Left renal cortex interstitium (tissue), 4 donors: ENCODE measurements around the gene HOXC6. TPM values are rescaled to one million over a fixed set of nuclear protein-coding genes. Genes with fewer than 3 reads are reported as not detected.

ENCODE experiments used
- DNase-seq, 4 donors: peaks; one replicate each; pipeline ENCODE4 v3.0.0-alpha.2; 2013; ENCODE audit warnings: low read depth in 4 of 4, low spot score in 2 of 4, missing footprints in 1 of 4
- polyA plus RNA-seq, 4 donors: library from polyadenylated mRNA; unstranded; fragments of 120-200 nt; gene quantifications; one replicate each; pipeline ENCODE4 v1.2.1, GENCODE V29; 2013; ENCODE audit not compliant: insufficient read length in 4 of 4

The HOXC6 gene
- polyA plus RNA-seq, 4 donors: 23.8 to 49.8 (median 39.7) TPM

GRCh38 chr12:54051874-54052437, 23.7 kb downstream of the HOXC6 start:
- peak in 2 of 4 donors; percentile 69 to 83 for DNase-seq

- no peak for DNase-seq
Observed at GRCh38 chr12:54052438-54053002, 24.3 kb downstream of the HOXC6 start.

- no peak for DNase-seq
Observed at GRCh38 chr12:54053003-54053750, 24.9 kb downstream of the HOXC6 start.

GRCh38 chr12:54053751-54054741, 25.8 kb downstream of the HOXC6 start, which contains the start of gene HOXC4:
Gene HOXC4 (plus strand): TSS chr12:54053835. CDS start chr12:54053923, 88 bp downstream.
- peak in 2 of 4 donors; percentile 90 to 92 for DNase-seq

GRCh38 chr12:54054742-54055194, 26.5 kb downstream of the HOXC6 start:
- no peak for DNase-seq

- no peak for DNase-seq
Observed at GRCh38 chr12:54055552-54055951, 27.3 kb downstream of the HOXC6 start.

GRCh38 chr12:54056110-54056509, 27.9 kb downstream of the HOXC6 start:
- no peak for DNase-seq

GRCh38 chr12:54058128-54058768, 30.0 kb downstream of the HOXC6 start:
- DNase-seq: no peak

GRCh38 chr12:54059668-54060067, 31.4 kb downstream of the HOXC6 start:
- DNase-seq: no peak

- no peak for DNase-seq
Observed at GRCh38 chr12:54060174-54060974, 32.1 kb downstream of the HOXC6 start.

- DNase-seq: no peak
Observed at GRCh38 chr12:54060975-54061778, 32.9 kb downstream of the HOXC6 start.

GRCh38 chr12:54065677-54066076, 37.4 kb downstream of the HOXC6 start:
- no peak for DNase-seq

GRCh38 chr12:54066408-54066807, 38.2 kb downstream of the HOXC6 start:
- DNase-seq: no peak

- DNase-seq: no peak
Observed at GRCh38 chr12:54068418-54069070, 40.3 kb downstream of the HOXC6 start.

GRCh38 chr12:54071942-54072341, 43.7 kb downstream of the HOXC6 start:
- no peak for DNase-seq

- DNase-seq: no peak
Observed at GRCh38 chr12:54074308-54074707, 46.1 kb downstream of the HOXC6 start.

- DNase-seq: no peak
Observed at GRCh38 chr12:54075409-54075808, 47.2 kb downstream of the HOXC6 start.

- DNase-seq: no peak
Observed at GRCh38 chr12:54075974-54076373, 47.7 kb downstream of the HOXC6 start.
